HG03442 (cell line): Measurements from ENCODE around the gene PILRB.
A peak's percentile ranks its signal among the peaks of the same experiment; 100 is the strongest.
"Not testable (repeated sequence)": the region's sequence is repeated elsewhere in the genome, so short reads cannot be mapped to it uniquely, and the experiment has no call there.

ENCODE experiments used
- ATAC-seq: cut with Tn5 transposase; IDR thresholded peaks from one replicate; pipeline ENCODE4 v1.9.1; 2021; ENCODE audit warnings: mild to moderate bottlenecking, moderate library complexity; ENCODE audit not compliant: unreplicated experiment

The PILRB gene

DNA sequence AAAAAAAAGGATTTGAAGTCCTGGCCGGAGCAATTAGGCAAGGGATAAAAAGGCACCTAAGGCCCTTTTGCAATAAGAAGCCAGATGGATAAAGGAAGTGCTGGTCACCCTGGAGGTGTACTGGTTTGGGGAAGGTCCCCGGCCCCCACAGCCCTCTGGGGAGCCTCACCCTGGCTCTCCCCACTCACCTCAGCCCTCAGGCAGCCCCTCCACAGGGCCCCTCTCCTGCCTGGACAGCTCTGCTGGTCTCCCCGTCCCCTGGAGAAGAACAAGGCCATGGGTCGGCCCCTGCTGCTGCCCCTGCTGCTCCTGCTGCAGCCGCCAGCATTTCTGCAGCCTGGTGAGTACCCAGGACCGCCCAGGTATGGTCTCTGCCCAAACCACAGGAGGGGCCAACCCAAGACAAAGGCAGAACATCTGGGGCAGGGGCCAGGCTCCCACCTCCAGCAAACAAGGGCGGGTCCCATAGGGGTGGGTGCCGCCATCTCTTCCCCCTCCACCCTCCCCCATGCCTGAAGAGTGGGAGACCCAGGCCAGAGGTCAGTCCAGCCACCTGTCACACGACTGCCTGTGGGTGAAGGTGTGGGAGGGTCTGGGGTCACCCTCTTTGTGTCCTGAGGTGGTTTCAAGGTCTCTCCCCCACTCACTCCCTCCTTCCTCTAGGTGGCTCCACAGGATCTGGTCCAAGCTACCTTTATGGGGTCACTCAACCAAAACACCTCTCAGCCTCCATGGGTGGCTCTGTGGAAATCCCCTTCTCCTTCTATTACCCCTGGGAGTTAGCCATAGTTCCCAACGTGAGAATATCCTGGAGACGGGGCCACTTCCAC, at the start of gene PILRB:
PILRB (plus strand) TSS at position 91 of the 830 bp plus-strand sequence; CDS start at position 277, 186 bp downstream.
- no peak for ATAC-seq

DNA sequence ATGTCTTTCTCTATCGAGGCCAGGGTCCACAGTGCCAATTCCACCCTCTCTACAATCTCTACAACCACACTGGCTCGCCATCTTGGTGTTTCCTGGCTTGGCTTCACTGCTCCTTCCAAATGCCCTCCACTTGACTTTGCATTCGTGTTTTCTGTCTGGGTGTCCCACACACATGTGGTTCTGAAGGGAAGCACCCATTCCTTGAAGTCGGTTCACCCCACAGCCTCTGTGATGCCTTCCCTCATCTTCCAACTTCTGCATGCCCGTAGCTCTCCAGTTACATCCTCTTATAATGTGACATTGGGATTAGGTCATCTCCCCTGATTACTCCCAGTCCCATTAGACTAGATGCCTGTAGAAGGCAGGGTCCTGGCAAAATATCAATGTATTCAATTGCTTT, 39.6 kb upstream of the PILRB start:
- not testable (repeated sequence) for ATAC-seq

GRCh38 chr7:100321648-100322047, 36.3 kb upstream of the PILRB start:
- ATAC-seq: not testable (repeated sequence)

GRCh38 chr7:100324194-100324593, 33.7 kb upstream of the PILRB start:
- not testable (repeated sequence) for ATAC-seq

GRCh38 chr7:100325671-100326070, 32.2 kb upstream of the PILRB start:
- not testable (repeated sequence) for ATAC-seq

GRCh38 chr7:100326914-100327313, 31.0 kb upstream of the PILRB start:
- ATAC-seq: not testable (repeated sequence)

- peak; percentile 93 for ATAC-seq
Observed at GRCh38 chr7:100335566-100336466, 22.1 kb upstream of the PILRB start.

GRCh38 chr7:100338083-100338696, 19.7 kb upstream of the PILRB start:
- ATAC-seq: not testable (repeated sequence)

- not testable (repeated sequence) for ATAC-seq
Observed at GRCh38 chr7:100341286-100341685, 16.6 kb upstream of the PILRB start.

- ATAC-seq: no peak
Observed at GRCh38 chr7:100342765-100343164, 15.2 kb upstream of the PILRB start.

DNA sequence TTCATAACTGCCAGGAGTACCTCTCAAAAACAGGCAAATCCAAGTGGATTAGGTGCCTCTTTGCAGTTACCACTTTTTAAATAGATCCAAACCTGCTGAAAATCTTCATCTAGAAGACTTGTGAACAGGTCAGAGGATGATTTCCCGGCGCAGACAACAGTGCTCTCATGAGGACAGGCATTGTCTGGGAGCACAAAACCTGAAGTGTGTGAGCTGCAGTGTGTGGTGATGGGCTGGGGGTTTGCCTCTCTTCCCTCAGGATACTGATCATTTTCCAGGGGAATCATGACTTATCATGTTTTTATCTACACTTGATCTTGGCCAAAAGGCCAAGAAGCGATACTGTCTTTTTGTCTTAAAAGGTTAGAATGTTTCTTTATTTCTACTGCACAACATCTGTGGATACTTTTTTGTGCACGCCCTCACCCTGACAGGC, 13.8 kb upstream of the PILRB start:
- ATAC-seq: not testable (repeated sequence)

- ATAC-seq: peak; percentile 69
Observed at GRCh38 chr7:100344560-100345287, 13.2 kb upstream of the PILRB start.

- peak; percentile 26 for ATAC-seq
Observed at GRCh38 chr7:100345288-100345672, 12.6 kb upstream of the PILRB start.

- ATAC-seq: no peak
Observed at GRCh38 chr7:100346921-100347320, 11.0 kb upstream of the PILRB start.

DNA sequence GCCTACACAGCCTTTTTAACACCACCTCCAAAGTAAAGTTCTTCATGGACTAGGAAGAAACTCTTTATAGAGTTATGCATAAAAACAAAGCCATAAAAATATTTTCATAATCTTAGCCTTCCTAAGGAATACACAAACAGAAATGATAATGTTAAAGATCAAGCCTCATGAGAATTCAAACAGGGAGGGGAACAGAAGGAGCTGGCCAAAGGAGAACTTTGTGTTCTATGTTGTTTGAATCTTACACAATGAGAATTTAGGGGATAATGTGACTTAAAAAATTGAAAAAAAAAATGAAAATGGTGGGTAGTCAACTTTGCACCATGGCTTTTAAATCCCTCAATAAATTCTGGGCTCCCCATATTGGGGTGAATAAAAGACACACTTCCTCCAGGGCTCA, 9.1 kb upstream of the PILRB start:
- no peak for ATAC-seq

DNA sequence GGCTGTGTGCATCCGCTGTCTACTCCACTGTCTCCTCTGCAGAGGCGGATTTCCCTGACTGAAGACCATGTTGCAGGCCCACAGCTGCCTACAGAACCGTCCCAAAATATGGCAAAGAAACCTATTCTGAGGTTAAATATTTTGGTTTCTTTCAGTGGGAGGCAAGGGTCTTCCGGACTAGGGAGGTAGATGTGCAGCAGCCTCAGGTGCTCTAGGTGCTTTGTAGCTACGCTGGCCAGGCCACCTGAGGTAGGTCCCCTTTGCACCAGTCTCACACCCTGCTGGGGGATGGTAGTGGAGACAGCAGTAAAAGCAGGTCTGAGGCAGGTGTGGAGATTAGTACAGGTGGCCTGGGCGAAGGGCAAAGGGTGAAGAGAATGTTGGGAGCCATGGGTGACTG, 8.2 kb upstream of the PILRB start:
- ATAC-seq: no peak

DNA sequence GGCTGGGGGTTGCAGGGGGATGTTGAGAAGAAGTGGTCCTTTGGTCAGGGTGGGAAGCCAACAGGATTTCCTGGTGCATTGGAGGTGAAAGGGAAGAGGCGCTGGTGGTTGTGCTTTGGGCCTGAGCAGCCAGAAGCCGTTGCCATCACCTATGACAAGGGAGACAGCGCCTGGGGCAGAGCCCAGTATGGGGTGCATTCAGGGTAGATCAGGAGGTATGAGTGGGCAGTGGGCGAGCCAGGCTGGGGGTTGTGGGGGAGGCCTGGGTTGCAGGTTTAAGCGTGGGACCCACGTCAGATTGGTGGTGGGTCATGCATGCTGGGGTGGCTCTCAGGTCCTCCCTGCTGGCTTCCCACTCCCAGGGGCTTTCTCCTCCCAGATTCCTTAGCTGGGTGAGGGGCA, 6.3 kb upstream of the PILRB start:
- ATAC-seq: no peak

GRCh38 chr7:100352230-100352781, 5.6 kb upstream of the PILRB start:
- ATAC-seq: not testable (repeated sequence)

- no peak for ATAC-seq
Observed at GRCh38 chr7:100352984-100353684, 4.8 kb upstream of the PILRB start.
